GM18508 (cell line): Measurements from ENCODE around the gene NFAM1.

Experiments
- ATAC-seq: cut with Tn5 transposase; IDR thresholded peaks from one replicate; pipeline ENCODE4 v1.9.1; 2021; ENCODE audit warnings: moderate number of reproducible peaks; ENCODE audit not compliant: insufficient read depth, unreplicated experiment

The NFAM1 gene

GRCh38 chr22:42440728-42441127 is 8.5 kb upstream of the NFAM1 start:
- ATAC-seq = no peak

- no peak for ATAC-seq
Measured at GRCh38 chr22:42439821-42440674, 7.8 kb upstream of the NFAM1 start.

GRCh38 chr22:42439021-42439567 is 6.9 kb upstream of the NFAM1 start:
- no peak for ATAC-seq

GRCh38 chr22:42438293-42438650 is 6.1 kb upstream of the NFAM1 start:
- no peak for ATAC-seq

- no peak for ATAC-seq
Measured at GRCh38 chr22:42437488-42438292, 5.5 kb upstream of the NFAM1 start.

GRCh38 chr22:42436404-42436803 is 4.2 kb upstream of the NFAM1 start:
- no peak for ATAC-seq

- ATAC-seq = no peak
Measured at GRCh38 chr22:42434748-42435425, 2.7 kb upstream of the NFAM1 start.

GRCh38 chr22:42433754-42434682 is 1.8 kb upstream of the NFAM1 start:
- no peak for ATAC-seq

GRCh38 chr22:42432818-42433217 is 615 bp upstream of the NFAM1 start:
- ATAC-seq = no peak

GRCh38 chr22:42431401-42432019 is 693 bp downstream of the NFAM1 start:
- no peak for ATAC-seq

- ATAC-seq = no peak
Measured at GRCh38 chr22:42430528-42431125, 1.6 kb downstream of the NFAM1 start.

- no peak for ATAC-seq
Measured at GRCh38 chr22:42428760-42429159, 3.4 kb downstream of the NFAM1 start.

GRCh38 chr22:42428025-42428424 is 4.2 kb downstream of the NFAM1 start:
- ATAC-seq = no peak

GRCh38 chr22:42427167-42427566 is 5.0 kb downstream of the NFAM1 start:
- ATAC-seq = no peak

GRCh38 chr22:42425989-42426355 is 6.2 kb downstream of the NFAM1 start:
- ATAC-seq = no peak

- ATAC-seq = no peak
Measured at GRCh38 chr22:42425337-42425988, 6.7 kb downstream of the NFAM1 start.

- ATAC-seq = no peak
Measured at GRCh38 chr22:42419243-42419881, 12.8 kb downstream of the NFAM1 start.

- ATAC-seq = no peak
Measured at GRCh38 chr22:42418811-42419242, 13.4 kb downstream of the NFAM1 start.
